KMS-11 (cell line): ENCODE results near the gene ZBED4.

Experiments used
- H2AFZ ChIP-seq: fragments of 200-600 bp; sonication (generic); 2 replicates; pipeline ENCODE4 v1.6.1; 2016; ENCODE audit warnings: antibody characterized with exemption, mixed run types, low read depth
- H3K27ac ChIP-seq: fragments of 200-600 bp; sonication (generic); 2 replicates; pipeline ENCODE4 v1.6.1; 2016; ENCODE audit warnings: mild to moderate bottlenecking, mixed run types
- H3K27me3 ChIP-seq: fragments of 200-600 bp; sonication (generic); 2 replicates; pipeline ENCODE4 v1.6.1; 2017; ENCODE audit warnings: mild to moderate bottlenecking, low read depth, mixed run types, moderate library complexity; ENCODE audit not compliant: insufficient read depth
- H3K36me3 ChIP-seq: fragments of 200-600 bp; sonication (generic); 2 replicates; pipeline ENCODE4 v1.6.1; 2017; ENCODE audit warnings: mild to moderate bottlenecking, mixed run types; ENCODE audit not compliant: insufficient read depth
- H3K4me1 ChIP-seq: fragments of 200-600 bp; sonication (generic); 2 replicates; pipeline ENCODE4 v1.6.1; 2016; ENCODE audit warnings: mild to moderate bottlenecking, low read depth, mixed run types; ENCODE audit not compliant: poor library complexity, severe bottlenecking
- H3K4me2 ChIP-seq: fragments of 200-600 bp; sonication (generic); 2 replicates; pipeline ENCODE4 v1.7.0; 2016; ENCODE audit warnings: mild to moderate bottlenecking, mixed run types
- H3K4me3 ChIP-seq: fragments of 200-600 bp; sonication (generic); IDR thresholded peaks from 2 replicates; pipeline ENCODE4 v1.6.1; 2017; ENCODE audit warnings: low read depth, low read length, mixed read lengths; ENCODE audit not compliant: insufficient read depth
- H3K79me2 ChIP-seq: fragments of 200-600 bp; sonication (generic); 2 replicates; pipeline ENCODE4 v1.6.1; 2016; ENCODE audit warnings: low read depth, mixed run types; ENCODE audit not compliant: insufficient read depth
- H3K9ac ChIP-seq: fragments of 200-600 bp; sonication (generic); 2 replicates; pipeline ENCODE4 v1.6.1; 2016; ENCODE audit warnings: mild to moderate bottlenecking, mixed run types
- H4K20me1 ChIP-seq: fragments of 200-600 bp; sonication (generic); 2 replicates; pipeline ENCODE4 v1.6.1; 2016; ENCODE audit warnings: mild to moderate bottlenecking, mixed run types; ENCODE audit not compliant: insufficient read depth
- CTCF ChIP-seq: fragments of 200-600 bp; sonication (generic); conservative IDR thresholded peaks from 2 replicates; pipeline ENCODE4 v1.6.1; 2017; ENCODE audit warnings: low read depth, mild to moderate bottlenecking, antibody characterized with exemption, low read length, moderate library complexity, mixed read lengths

ZBED4 gene

GRCh38 chr22:49906799-49907290 lies 53.2 kb downstream of the ZBED4 start:
- H3K4me2 ChIP-seq = no peak overlapping the region
- H3K27ac ChIP-seq = no peak overlapping the region
- no peaks in the 10 kb centered on the region for H3K36me3 ChIP-seq
- H3K79me2 ChIP-seq = no peaks in the 10 kb centered on the region
- no peak overlapping the region for H3K9ac ChIP-seq
- no peak overlapping the region for H3K4me3 ChIP-seq
- no peaks in the 10 kb centered on the region for H3K27me3 ChIP-seq
- no peak overlapping the region for H2AFZ ChIP-seq
- no peaks in the 10 kb centered on the region for H4K20me1 ChIP-seq
- no peaks in the 10 kb centered on the region for H3K4me1 ChIP-seq
- no peak for TF ChIP-seq CTCF

- Histone ChIP-seq H2AFZ (no peak overlapping the region), H3K4me1 (no peaks in the 10 kb centered on the region), H4K20me1 (no peaks in the 10 kb centered on the region), H3K27me3 (no peaks in the 10 kb centered on the region), H3K79me2 (no peaks in the 10 kb centered on the region), H3K36me3 (no peaks in the 10 kb centered on the region), H3K4me2 (no peak overlapping the region), H3K9ac (no peak overlapping the region), H3K27ac (no peak overlapping the region), H3K4me3 (no peak overlapping the region)
- TF ChIP-seq CTCF = no peak
Observed at GRCh38 chr22:49907807-49908206, 54.2 kb downstream of the ZBED4 start.

- H3K79me2 ChIP-seq = no peaks in the 10 kb centered on the region
- no peaks in the 10 kb centered on the region for H4K20me1 ChIP-seq
- no peaks in the 10 kb centered on the region for H3K4me1 ChIP-seq
- no peaks in the 10 kb centered on the region for H3K27me3 ChIP-seq
- H3K4me3 ChIP-seq = no peak overlapping the region
- H3K27ac ChIP-seq = no peak overlapping the region
- H3K36me3 ChIP-seq = no peaks in the 10 kb centered on the region
- no peak overlapping the region for H3K9ac ChIP-seq
- H3K4me2 ChIP-seq = no peak overlapping the region
- no peak overlapping the region for H2AFZ ChIP-seq
- no peak for TF ChIP-seq CTCF
Observed at GRCh38 chr22:49909476-49910205, 56.0 kb downstream of the ZBED4 start.

- Histone ChIP-seq H3K4me2 (no peak overlapping the region), H3K4me3 (no peak overlapping the region), H4K20me1 (no peaks in the 10 kb centered on the region), H3K27ac (no peak overlapping the region), H3K9ac (no peak overlapping the region), H3K4me1 (no peaks in the 10 kb centered on the region), H2AFZ (no peak overlapping the region), H3K27me3 (no peaks in the 10 kb centered on the region), H3K36me3 (no peaks in the 10 kb centered on the region), H3K79me2 (no peaks in the 10 kb centered on the region)
- TF ChIP-seq CTCF = no peak
Observed at GRCh38 chr22:49910229-49911155, 56.8 kb downstream of the ZBED4 start.
